Fibroblast of lung (primary cell): Measurements from ENCODE around the gene TPCN2. TPM values are rescaled to one million over a fixed set of nuclear protein-coding genes. Genes with fewer than 3 reads are reported as not detected.

ENCODE experiments used
- DNase-seq, 2 donors: peaks; one replicate each; pipeline versions ENCODE4 v3.0.0 to v3.0.0-alpha.2; 2010; ENCODE audit warnings: low read depth in 2 of 2
- H2AFZ ChIP-seq: 2 replicates; pipeline ENCODE4 v1.5.1; 2012; ENCODE audit warnings: low read length, control low read depth, inconsistent platforms
- H3K27ac ChIP-seq: 2 replicates; pipeline ENCODE4 v1.5.1; 2011; ENCODE audit warnings: low read length, control low read depth; ENCODE audit not compliant: insufficient read depth
- H3K27me3 ChIP-seq: 2 replicates; pipeline ENCODE4 v1.5.1; 2011; ENCODE audit warnings: mild to moderate bottlenecking, low read length; ENCODE audit not compliant: control insufficient read depth, insufficient read depth
- H3K36me3 ChIP-seq: 2 replicates; pipeline ENCODE4 v1.5.1; 2011; ENCODE audit warnings: low read length; ENCODE audit not compliant: control insufficient read depth, insufficient read depth
- H3K4me1 ChIP-seq: 2 replicates; pipeline ENCODE4 v1.5.1; 2011; ENCODE audit warnings: low read length; ENCODE audit not compliant: control insufficient read depth, insufficient read depth; ENCODE audit errors: extremely low read depth
- H3K4me2 ChIP-seq: 2 replicates; pipeline ENCODE4 v1.5.1; 2011; ENCODE audit warnings: low read length, control low read depth; ENCODE audit not compliant: insufficient read depth; ENCODE audit errors: extremely low read depth
- H3K4me3 ChIP-seq, 4 experiments: fragments of 200-600 bp in 1 of 4; sonication (generic) in 1 of 4; replicated peaks in 1 of 4; 2 replicates each; pipeline ENCODE4 v1.5.1; 2011 to 2016; ENCODE audit warnings: low read length in 4 of 4, low read depth in 3 of 4, mild to moderate bottlenecking in 3 of 4, control low read depth in 2 of 4, inconsistent platforms in 1 of 4, mixed read lengths in 1 of 4; ENCODE audit not compliant: insufficient read depth in 1 of 4; ENCODE audit errors: control extremely low read depth in 1 of 4
- H3K79me2 ChIP-seq: 2 replicates; pipeline ENCODE4 v1.5.1; 2012; ENCODE audit warnings: mild to moderate bottlenecking, low read length, inconsistent platforms; ENCODE audit not compliant: control insufficient read depth, insufficient read depth
- H3K9ac ChIP-seq: 2 replicates; pipeline ENCODE4 v1.5.1; 2011; ENCODE audit warnings: mild to moderate bottlenecking, low read length, control low read depth; ENCODE audit not compliant: insufficient read depth
- H3K9me3 ChIP-seq: 2 replicates; pipeline ENCODE4 v1.5.1; 2012; ENCODE audit warnings: low read depth, low read length; ENCODE audit not compliant: control insufficient read depth, insufficient read depth
- H4K20me1 ChIP-seq: 2 replicates; pipeline ENCODE4 v1.5.1; 2011; ENCODE audit warnings: low read length; ENCODE audit not compliant: control insufficient read depth, insufficient read depth; ENCODE audit errors: extremely low read depth
- CTCF ChIP-seq, 2 donors: IDR thresholded peaks in 1 of 2; conservative IDR thresholded peaks in 1 of 2; 1 replicate in 1 of 2; 2 replicates in 1 of 2; pipeline ENCODE4 v1.5.1; 2011 to 2012; ENCODE audit warnings: low read length in 2 of 2, control low read depth in 1 of 2, inconsistent platforms in 1 of 2, low read depth in 1 of 2, mild to moderate bottlenecking in 1 of 2
- EZH2 ChIP-seq: IDR thresholded peaks from 2 replicates; pipeline ENCODE4 v1.5.1; 2012; ENCODE audit warnings: low read length, control low read depth, mild to moderate bottlenecking; ENCODE audit errors: missing control alignments
- polyA plus RNA-seq, 2 donors: library from polyadenylated mRNA; depleted of rRNA in 1 of 2; stranded (reverse) in 1 of 2; unstranded in 1 of 2; fragments of >200 nt; gene quantifications; 2 replicates each; pipeline ENCODE4 v1.2.1, GENCODE V29; 2011 to 2012; ENCODE audit warnings: missing spikeins in 1 of 2
- total RNA-seq: library from RNA; depleted of rRNA; stranded (reverse); fragments of >200 nt; gene quantifications from 2 replicates; pipeline ENCODE4 v1.2.1, GENCODE V29; 2014

Gene TPCN2
- total and polyA plus RNA-seq, 2 donors (not counting 1 experiment from before 2014, with no cell fraction given): 9.7 to 11.7 TPM

DNA sequence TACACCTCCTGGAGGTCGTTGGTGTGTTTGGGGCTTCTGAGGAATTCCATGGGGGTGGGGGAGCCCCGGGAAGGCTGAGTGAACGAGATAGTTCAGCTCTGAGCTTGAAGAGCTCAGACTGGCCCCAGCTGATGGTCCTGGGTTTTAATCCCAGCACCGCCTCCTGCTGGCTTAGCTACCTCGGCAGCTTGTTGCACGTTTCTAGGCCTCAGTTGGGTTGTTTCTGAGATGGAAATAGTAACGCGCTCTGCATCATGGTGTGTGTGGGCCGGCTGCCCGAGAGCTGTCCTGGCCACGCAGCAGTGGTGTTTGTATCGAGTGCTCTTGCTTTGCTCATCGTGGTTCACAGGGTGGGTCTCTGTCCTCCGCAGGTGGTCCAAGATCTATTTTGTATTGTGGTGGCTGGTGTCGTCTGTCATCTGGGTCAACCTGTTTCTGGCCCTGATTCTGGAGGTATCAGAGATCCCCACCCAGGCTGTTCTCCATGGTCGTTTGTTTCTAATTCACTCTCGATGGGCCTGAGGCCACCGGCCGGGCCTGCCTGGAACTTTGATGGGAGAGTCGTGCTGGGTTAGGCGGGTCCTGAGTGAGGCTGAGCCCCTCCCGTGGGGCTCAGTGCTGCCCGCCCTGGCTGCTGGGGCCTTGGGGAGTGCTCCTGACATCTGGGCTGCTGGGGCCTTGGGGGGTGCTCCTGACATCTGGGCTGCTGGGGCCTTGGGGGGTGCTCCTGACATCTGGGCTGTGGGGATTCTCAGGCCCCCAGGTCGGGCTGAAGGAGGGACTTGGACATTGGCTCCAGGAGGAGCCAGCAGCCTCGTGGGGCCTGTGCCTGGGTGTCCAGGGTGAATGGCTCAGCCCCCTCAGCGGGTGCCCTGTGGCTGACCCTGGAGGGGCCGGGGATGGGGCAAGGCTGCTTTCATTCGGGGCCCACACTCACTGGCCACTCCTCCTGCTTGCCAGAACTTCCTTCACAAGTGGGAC, 37.7 kb downstream of the TPCN2 start:
- Histone ChIP-seq H3K4me2 (no peak overlapping the region), H3K4me3 (no peak overlapping the region), H3K4me1 (peaks cover 8% of the 10 kb centered on the region), H3K36me3 (peaks cover 14% of the 10 kb centered on the region), H2AFZ (no peak overlapping the region), H3K79me2 (no peaks in the 10 kb centered on the region), H3K9ac (no peak overlapping the region), H3K27me3 (no peaks in the 10 kb centered on the region), H4K20me1 (no peaks in the 10 kb centered on the region), H3K27ac (no peak overlapping the region), H3K9me3 (no peaks in the 10 kb centered on the region)
- peak in 1 of 2 donors; percentile 29 for TF ChIP-seq CTCF (conservative IDR thresholded peaks at IDR 0.05 in 1 of 2, IDR thresholded peaks at IDR 0.05 in 1 of 2; ENCODE audit: low read depth in 1 of 2, low read length in 2 of 2)
- no peak for TF ChIP-seq EZH2
- peak in 1 of 2 donors; percentile 31 for DNase-seq

DNA sequence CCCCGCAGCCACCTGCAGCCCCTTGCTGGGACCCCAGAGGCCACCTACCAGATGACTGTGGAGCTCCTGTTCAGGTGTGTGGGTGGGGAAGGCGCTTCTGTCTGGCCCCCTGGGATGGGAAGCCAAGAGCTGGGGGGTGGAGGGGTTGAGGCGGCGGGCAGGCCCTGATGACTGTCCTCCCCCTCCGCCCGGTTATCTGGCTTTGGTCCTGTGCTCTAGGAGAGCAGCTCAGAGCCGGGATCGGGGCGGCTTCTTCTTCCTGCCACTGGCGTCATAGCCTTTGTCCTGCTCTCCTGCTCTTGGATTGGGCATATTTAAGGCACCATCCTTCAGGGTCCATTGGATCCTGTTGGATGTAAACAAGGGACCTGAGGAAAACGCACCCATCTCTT, 38.4 kb downstream of the TPCN2 start:
- no peak for DNase-seq
- Histone ChIP-seq H3K79me2 (no peaks in the 10 kb centered on the region), H3K36me3 (peaks cover 14% of the 10 kb centered on the region), H3K4me2 (no peak overlapping the region), H3K9ac (no peak overlapping the region), H2AFZ (no peak overlapping the region), H3K27ac (no peak overlapping the region), H3K27me3 (no peaks in the 10 kb centered on the region), H4K20me1 (no peaks in the 10 kb centered on the region), H3K9me3 (no peaks in the 10 kb centered on the region), H3K4me3 (no peak overlapping the region), H3K4me1 (peaks cover 8% of the 10 kb centered on the region)
- TF ChIP-seq EZH2: no peak
- no peak for TF ChIP-seq CTCF (conservative IDR thresholded peaks at IDR 0.05 in 1 of 2, IDR thresholded peaks at IDR 0.05 in 1 of 2; ENCODE audit: low read depth in 1 of 2, low read length in 2 of 2)

- TF ChIP-seq CTCF (conservative IDR thresholded peaks at IDR 0.05 in 1 of 2, IDR thresholded peaks at IDR 0.05 in 1 of 2; ENCODE audit: low read depth in 1 of 2, low read length in 2 of 2) (no peak), EZH2 (no peak)
- H3K36me3 ChIP-seq: peaks cover 14% of the 10 kb centered on the region
- H3K9me3 ChIP-seq: no peaks in the 10 kb centered on the region
- DNase-seq: no peak
- no peaks in the 10 kb centered on the region for H4K20me1 ChIP-seq
- no peak overlapping the region for H3K9ac ChIP-seq
- no peaks in the 10 kb centered on the region for H3K27me3 ChIP-seq
- no peak overlapping the region for H3K4me2 ChIP-seq
- no peak overlapping the region for H3K4me3 ChIP-seq
- no peak overlapping the region for H2AFZ ChIP-seq
- no peaks in the 10 kb centered on the region for H3K79me2 ChIP-seq
- H3K4me1 ChIP-seq: peaks cover 8% of the 10 kb centered on the region
- H3K27ac ChIP-seq: no peak overlapping the region
Measured at GRCh38 chr11:69087811-69088210, 39.1 kb downstream of the TPCN2 start.
